ENCODE results near the gene QDPR. TPM values are rescaled to one million over a fixed set of nuclear protein-coding genes. Genes with fewer than 3 reads are reported as not detected.

The QDPR gene
- total and polyA plus RNA-seq, 8 donors: 0.45 to 90.4 (median 19.9) TPM

GRCh38 chr4:17490575-17491059 is 21.3 kb downstream of the QDPR start:
- Histone ChIP-seq H3K36me3 (peaks cover 47 to 91% (median 78%) of the 10 kb centered on the region in 4 donors), H3K4me1 (peaks cover 0 to 28% (median 8%) of the 10 kb centered on the region in 4 donors), H3K27ac (peak overlapping the region; percentile 17 to 61 (median 35)), H3K27me3 (no peaks in the 10 kb centered on the region), H3K9me3 (no peaks in the 10 kb centered on the region), H3K4me3 (no peak overlapping the region)
- TF ChIP-seq POLR2AphosphoS5 (IDR thresholded peaks at IDR 0.05): peak in 2 of 3 donors; percentile 34 to 53
- TF ChIP-seq CTCF (IDR thresholded peaks at IDR 0.05): no peak
- intact Hi-C loops (cut with DNase I; ENCODE audit: low total_unique reads): no loop called here
- DNase-seq: peak; percentile 72 to 79
- 30 to 58% (median 37%) methylated on average over 6 of the region's 6 CpGs for WGBS, 5 donors

- Histone ChIP-seq H3K36me3 (peaks cover 41 to 88% (median 77%) of the 10 kb centered on the region in 4 donors), H3K27me3 (no peaks in the 10 kb centered on the region), H3K4me1 (peaks cover 0 to 26% (median 8%) of the 10 kb centered on the region in 4 donors), H3K9me3 (no peaks in the 10 kb centered on the region), H3K27ac (peak overlapping the region in 4 of 5 donors; percentile 17 to 61 (median 37)), H3K4me3 (no peak overlapping the region)
- no peak for DNase-seq
- TF ChIP-seq EP300 (IDR thresholded peaks at IDR 0.05): no peak
- TF ChIP-seq POLR2A (IDR thresholded peaks at IDR 0.05): no peak
- no peak for TF ChIP-seq POLR2AphosphoS5 (IDR thresholded peaks at IDR 0.05)
- 76 to 86% (median 81%) methylated on average over 8 of the region's 8 CpGs for WGBS, 5 donors
- intact Hi-C loops (cut with DNase I; ENCODE audit: low total_unique reads): no loop called here
Observed at GRCh38 chr4:17489721-17490120, 22.2 kb downstream of the QDPR start.

GRCh38 chr4:17489123-17489522 is 22.8 kb downstream of the QDPR start:
- 81 to 91% (median 89%) methylated on average over 5 of the region's 5 CpGs for WGBS, 5 donors
- Histone ChIP-seq H3K4me3 (no peak overlapping the region), H3K36me3 (peaks cover 40 to 85% (median 76%) of the 10 kb centered on the region in 4 donors), H3K27me3 (no peaks in the 10 kb centered on the region), H3K4me1 (peaks cover 0 to 22% (median 8%) of the 10 kb centered on the region in 4 donors), H3K9me3 (no peaks in the 10 kb centered on the region), H3K27ac (no peak overlapping the region)
- DNase-seq: no peak
- no peak for TF ChIP-seq CTCF (IDR thresholded peaks at IDR 0.05)
- no peak for TF ChIP-seq EP300 (IDR thresholded peaks at IDR 0.05)
- intact Hi-C loops (cut with DNase I; ENCODE audit: low total_unique reads): no loop called here

GRCh38 chr4:17482716-17483115 is 29.2 kb downstream of the QDPR start:
- H3K4me1 ChIP-seq: no peaks in the 10 kb centered on the region
- TF ChIP-seq POLR2AphosphoS5 (IDR thresholded peaks at IDR 0.05): no peak
- TF ChIP-seq POLR2A (IDR thresholded peaks at IDR 0.05): no peak
- TF ChIP-seq EP300 (IDR thresholded peaks at IDR 0.05): no peak
- TF ChIP-seq CTCF (IDR thresholded peaks at IDR 0.05): no peak
- intact Hi-C loops (cut with DNase I; ENCODE audit: low total_unique reads): no loop called here
- no peak overlapping the region for H3K4me3 ChIP-seq
- H3K9me3 ChIP-seq: peaks cover 0 to 11% (median 3%) of the 10 kb centered on the region in 4 donors
- H3K27me3 ChIP-seq: no peaks in the 10 kb centered on the region
- peaks cover 6 to 85% (median 45%) of the 10 kb centered on the region in 4 donors for H3K36me3 ChIP-seq
- no peak for DNase-seq
- 85 to 96% (median 91%) methylated on average over 2 of the region's 2 CpGs for WGBS, 5 donors
- H3K27ac ChIP-seq: no peak overlapping the region

- 90 to 97% (median 93%) methylated on average over 2 of the region's 2 CpGs for WGBS, 5 donors
- H3K4me3 ChIP-seq: no peak overlapping the region
- peaks cover 0 to 72% (median 27%) of the 10 kb centered on the region in 4 donors for H3K36me3 ChIP-seq
- no peaks in the 10 kb centered on the region for H3K27me3 ChIP-seq
- no peak overlapping the region for H3K27ac ChIP-seq
- H3K9me3 ChIP-seq: peaks cover 0 to 11% (median 3%) of the 10 kb centered on the region in 4 donors
- no peak for DNase-seq
- intact Hi-C loops (cut with DNase I; ENCODE audit: low total_unique reads): no loop called here
- TF ChIP-seq CTCF (IDR thresholded peaks at IDR 0.05): no peak
- TF ChIP-seq POLR2A (IDR thresholded peaks at IDR 0.05): no peak
- no peak for TF ChIP-seq POLR2AphosphoS5 (IDR thresholded peaks at IDR 0.05)
- TF ChIP-seq EP300 (IDR thresholded peaks at IDR 0.05): no peak
- no peaks in the 10 kb centered on the region for H3K4me1 ChIP-seq
Observed at GRCh38 chr4:17480955-17481354, 30.9 kb downstream of the QDPR start.

Measured in stomach (tissue), 9 donors.